Activated T-cell treated with anti-CD3 and anti-CD28 coated beads for 48 hours (primary cell): ENCODE data around the gene COX19.

Source experiments
- DNase-seq: peaks from one replicate; pipeline ENCODE4 v3.0.0-alpha.2; 2020; ENCODE audit warnings: low read depth

The COX19 gene

DNA sequence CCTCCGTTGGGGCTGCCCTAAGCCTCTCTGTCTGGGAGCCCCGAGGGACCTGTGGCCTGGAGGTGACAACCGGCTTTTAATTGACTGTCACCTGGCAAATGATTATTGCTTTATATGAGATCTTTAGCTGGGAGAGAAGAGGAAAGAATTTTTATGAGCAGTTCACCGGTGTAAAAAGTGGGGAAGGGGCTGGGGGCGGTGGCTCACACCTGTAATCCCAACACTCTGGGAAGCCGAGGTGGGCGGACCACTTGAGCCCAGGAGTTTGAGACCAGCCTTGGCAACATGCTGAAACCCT is 2.6 kb upstream of the COX19 start:
- no peak for DNase-seq

- no peak for DNase-seq
Observed at GRCh38 chr7:977326-978048, 2.1 kb upstream of the COX19 start.

DNA sequence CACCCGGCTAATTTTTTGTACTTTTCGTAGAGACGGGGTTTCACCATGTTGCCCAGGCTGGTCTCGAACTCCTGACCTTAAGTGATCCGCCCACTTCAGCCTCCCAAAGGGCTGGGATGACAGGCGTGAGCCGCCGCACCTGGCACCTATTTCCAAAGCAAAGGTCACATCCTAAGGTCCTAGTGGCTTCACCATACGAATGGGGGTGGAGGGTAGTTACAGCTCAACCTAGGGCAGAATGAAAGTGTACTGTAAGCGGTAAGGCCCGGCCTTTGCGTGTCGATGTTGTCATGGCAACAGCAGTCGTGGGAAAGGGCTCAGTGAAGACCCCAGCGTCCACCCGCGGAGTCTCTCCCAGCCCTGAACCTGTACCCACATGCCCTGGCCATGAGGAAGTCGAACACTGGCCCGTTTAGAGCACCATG is 1.6 kb upstream of the COX19 start:
- no peak for DNase-seq

DNA sequence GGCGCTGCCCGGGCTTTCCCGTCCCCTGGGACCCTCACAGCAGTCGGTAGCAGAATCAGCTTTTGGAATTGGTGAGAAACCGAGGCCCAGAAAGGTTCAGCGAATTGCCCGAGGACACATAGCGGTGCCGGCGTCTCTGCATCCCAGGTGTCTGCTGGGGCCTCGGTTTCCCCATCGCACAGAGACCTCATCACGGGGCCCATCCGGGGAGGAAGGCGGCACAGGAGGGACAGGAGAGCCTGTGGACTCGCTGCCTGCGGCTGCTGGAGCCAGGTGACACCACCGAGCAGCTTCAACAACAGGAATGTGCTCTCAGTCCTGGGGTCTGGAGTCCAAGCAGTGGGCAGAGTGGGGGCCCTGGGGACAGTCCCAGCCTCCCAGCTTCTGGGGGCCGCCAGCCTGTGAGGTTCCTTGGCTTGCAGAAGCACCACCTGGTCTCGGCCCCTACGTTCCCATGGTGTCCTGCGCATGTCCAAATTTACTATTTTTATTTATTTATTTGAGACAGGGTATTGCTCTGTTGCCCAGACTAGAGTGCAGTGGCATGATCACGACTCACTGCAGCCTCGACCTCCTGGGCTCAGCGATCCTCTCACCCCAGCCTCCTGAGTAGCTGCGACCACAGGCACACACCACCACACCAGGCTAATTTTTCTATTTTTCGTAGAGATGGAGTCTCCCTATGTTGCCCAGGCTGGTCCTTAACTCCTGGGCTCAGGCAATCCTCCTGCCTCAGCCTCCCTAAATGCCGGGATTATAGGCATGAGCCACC is 539 bp upstream of the COX19 start:
- no peak for DNase-seq

GRCh38 chr7:974172-974571 is 1.2 kb downstream of the COX19 start:
- DNase-seq = no peak

- DNase-seq = no peak
Observed at GRCh38 chr7:973312-973711, 2.0 kb downstream of the COX19 start.

- no peak for DNase-seq
Observed at GRCh38 chr7:972676-973309, 2.6 kb downstream of the COX19 start.

DNA sequence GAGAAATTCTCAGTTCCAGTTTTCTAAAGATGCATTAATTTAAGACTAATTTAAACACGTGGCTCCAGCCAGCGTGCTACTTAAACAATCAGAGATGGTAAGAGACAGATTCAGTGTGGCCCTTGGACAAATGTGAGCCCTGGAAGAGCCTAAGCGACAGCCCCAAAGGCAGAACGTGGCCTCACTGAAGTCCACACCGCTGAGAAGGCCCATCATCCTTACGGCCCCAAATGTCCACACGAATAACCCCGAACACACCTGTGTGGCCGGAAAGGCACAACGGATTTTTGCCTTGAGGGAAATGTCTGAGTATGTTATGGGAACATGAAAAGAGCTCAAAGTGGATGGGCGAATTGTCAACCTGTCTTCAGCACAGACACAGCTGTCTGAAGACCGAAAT is 3.2 kb downstream of the COX19 start:
- no peak for DNase-seq

DNA sequence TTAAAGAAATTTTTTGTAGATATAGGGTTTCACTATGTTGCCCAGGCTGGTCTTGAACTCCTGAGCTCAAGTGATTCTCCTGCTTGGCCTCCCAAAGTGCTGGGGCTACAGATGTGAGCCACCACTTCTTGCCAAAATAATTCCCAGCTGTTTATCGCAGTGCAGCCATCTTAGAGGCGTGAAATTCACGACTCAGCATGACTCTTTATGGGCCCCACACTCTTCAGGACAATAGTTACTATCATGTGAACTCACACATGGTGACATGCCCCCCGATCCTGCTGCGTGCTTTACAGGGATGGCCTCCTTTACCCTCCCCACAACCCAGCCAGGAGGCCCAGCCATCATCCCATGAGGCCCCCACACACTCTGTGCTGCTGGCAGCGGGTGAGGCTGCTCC is 4.6 kb downstream of the COX19 start:
- DNase-seq = no peak

- DNase-seq = no peak
Observed at GRCh38 chr7:969403-969802, 5.9 kb downstream of the COX19 start.

GRCh38 chr7:968205-969105 is 6.9 kb downstream of the COX19 start:
- DNase-seq = no peak

- DNase-seq = no peak
Observed at GRCh38 chr7:967361-968082, 7.8 kb downstream of the COX19 start.

- no peak for DNase-seq
Observed at GRCh38 chr7:966291-967069, 8.9 kb downstream of the COX19 start.

GRCh38 chr7:964401-965231 is 10.7 kb downstream of the COX19 start:
- no peak for DNase-seq

DNA sequence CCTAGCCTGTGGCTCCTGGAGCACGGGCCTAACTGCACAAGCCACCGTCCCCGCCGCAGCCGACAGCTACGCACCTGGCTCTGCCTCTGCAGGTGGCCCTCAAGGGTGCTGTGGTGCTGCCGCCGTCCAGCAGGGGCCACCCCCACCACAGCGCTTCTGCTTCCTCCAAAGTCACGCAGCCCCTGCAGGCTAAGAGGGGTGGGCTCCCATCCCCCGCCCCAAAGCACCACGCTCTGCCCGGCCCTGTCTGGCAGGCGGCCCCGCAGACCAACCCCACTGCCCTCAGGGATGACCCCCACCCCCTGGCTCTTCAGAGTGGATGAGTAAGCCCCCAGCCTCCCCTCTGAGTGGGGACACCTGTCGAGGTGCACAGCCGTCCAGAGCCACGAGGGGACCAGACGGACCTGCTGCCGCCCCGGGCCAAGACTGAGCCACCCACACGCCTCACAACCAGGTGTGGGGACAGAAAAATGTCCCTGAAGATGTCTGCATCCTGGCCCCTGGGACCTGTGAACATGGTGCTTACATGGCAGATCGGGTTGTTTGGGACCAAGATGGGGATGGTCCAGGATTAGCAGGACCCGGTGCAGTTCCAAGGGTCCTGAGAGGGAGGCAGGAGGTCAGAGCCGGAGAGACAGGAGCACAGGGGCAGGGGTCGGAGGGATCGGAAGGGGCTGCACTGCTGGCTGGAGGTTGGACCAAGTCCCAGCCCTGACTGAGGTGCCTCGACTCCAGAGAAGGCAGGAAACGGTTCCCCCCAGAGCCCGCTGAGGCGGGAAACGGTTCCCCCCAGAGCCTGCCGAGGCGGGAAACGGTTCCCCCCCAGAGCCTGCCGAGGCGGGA is 11.9 kb downstream of the COX19 start:
- DNase-seq = no peak

DNA sequence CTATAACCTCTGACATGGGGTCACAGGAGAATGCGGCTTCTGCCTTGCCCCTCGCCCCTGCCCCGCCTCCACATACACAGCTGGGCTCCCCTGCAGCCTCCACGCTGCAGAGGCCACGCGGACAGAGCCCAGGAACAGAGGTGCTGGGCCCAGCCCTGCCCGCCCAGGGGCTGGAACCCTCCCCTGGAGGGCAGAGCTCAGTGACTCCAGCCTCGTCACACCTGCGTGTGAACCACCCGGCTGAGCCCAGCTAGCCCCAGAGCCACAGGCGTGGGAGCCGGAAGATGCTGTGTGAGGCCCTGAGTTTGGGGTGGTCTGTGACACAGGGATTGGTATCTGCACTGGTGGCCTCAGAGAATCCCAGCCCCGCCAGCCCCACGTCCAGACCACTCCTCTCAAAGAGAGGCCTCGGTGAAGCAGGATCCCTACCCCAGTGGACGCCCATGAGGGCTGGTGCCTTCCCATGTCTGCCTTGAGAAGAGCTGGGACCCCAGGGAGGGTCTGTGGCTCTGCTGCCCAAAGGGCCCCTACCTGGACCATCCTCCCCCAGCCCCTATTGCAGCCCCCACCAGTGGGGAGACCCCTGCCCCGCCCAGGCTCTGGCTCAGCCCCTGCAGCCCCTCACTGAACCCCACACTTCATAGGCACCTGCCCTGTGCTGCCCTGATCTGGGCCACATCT is 12.8 kb downstream of the COX19 start:
- DNase-seq = no peak

GRCh38 chr7:961546-962400 is 13.6 kb downstream of the COX19 start:
- DNase-seq = no peak
